Measurements from ENCODE around the gene PYGB.
"Not testable (repeated sequence)": the region's sequence is repeated elsewhere in the genome, so short reads cannot be mapped to it uniquely, and the experiment has no call there.

Gene PYGB

DNA sequence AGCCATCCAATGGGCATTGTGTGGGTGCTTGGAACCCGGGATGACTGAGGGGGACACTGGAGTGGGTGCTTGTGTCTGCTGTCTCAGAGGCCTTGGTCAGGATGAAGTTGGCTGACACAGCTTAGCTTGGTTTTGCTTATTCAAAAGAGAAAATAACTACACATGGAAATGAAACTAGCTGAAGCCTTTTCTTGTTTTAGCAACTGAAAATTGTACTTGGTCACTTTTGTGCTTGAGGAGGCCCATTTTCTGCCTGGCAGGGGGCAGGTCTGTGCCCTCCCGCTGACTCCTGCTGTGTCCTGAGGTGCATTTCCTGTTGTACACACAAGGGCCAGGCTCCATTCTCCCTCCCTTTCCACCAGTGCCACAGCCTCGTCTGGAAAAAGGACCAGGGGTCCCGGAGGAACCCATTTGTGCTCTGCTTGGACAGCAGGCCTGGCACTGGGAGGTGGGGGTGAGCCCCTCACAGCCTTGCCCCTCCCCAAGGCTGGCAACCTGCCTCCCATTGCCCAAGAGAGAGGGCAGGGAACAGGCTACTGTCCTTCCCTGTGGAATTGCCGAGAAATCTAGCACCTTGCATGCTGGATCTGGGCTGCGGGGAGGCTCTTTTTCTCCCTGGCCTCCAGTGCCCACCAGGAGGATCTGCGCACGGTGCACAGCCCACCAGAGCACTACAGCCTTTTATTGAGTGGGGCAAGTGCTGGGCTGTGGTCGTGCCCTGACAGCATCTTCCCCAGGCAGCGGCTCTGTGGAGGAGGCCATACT is 49.4 kb downstream of the PYGB start:
- DNase-seq: no peak

DNA sequence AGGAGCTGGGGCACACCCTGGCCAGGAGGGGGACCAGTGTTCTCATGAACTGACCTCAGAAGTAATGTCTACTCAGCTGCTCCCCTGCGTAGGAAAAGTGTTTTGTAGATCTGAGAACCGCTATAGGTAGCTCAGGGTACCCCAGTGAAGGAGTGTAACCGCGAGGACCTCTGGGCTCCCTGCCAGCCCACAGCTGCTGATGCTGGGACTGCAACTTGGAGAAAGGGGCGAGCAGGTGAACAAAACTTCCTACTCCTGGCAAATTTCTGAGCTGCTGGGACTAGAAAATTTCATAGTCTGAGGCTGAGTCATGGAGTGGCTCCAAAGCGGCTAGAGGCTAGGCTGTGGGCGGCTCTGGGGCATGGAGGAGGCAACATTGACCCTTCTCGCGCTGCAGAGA is 51.9 kb downstream of the PYGB start:
- no peak for DNase-seq

GRCh38 chr20:25300496-25301170 is 52.7 kb downstream of the PYGB start:
- no peak for DNase-seq

GRCh38 chr20:25301357-25301920 is 53.6 kb downstream of the PYGB start:
- no peak for DNase-seq

GRCh38 chr20:25302596-25302995 is 54.7 kb downstream of the PYGB start:
- DNase-seq: no peak

- no peak for DNase-seq
Measured at GRCh38 chr20:25303292-25304024, 55.6 kb downstream of the PYGB start.

DNA sequence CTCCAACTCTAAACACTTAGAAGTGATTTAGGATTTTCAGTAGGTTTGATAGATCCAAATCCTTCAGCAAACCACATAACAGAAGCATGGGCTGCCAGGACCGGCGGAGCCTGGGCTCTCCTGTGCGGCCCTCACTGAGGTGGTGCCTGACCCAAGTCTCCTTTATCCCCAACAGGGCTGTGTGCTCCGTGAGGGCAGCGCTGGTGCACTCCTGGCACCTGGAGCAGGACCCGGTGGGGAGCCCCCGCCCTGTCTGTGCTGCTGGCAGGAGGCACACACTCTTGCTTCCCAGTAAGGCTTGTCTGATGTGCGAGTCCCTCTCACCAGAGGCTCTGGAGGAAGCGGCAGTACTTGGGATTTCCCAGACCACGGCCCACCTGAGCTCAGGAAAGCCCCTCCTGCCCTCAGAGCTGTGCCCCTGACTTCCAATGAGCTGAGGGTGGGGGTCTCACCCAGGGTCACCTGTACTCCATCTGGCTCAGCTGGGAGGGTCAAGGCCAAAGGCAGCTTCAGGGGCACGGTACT is 56.2 kb downstream of the PYGB start:
- no peak for DNase-seq

- no peak for DNase-seq
Measured at GRCh38 chr20:25306991-25307903, 59.4 kb downstream of the PYGB start.

GRCh38 chr20:25308083-25308491 is 60.2 kb downstream of the PYGB start:
- no peak for DNase-seq

DNA sequence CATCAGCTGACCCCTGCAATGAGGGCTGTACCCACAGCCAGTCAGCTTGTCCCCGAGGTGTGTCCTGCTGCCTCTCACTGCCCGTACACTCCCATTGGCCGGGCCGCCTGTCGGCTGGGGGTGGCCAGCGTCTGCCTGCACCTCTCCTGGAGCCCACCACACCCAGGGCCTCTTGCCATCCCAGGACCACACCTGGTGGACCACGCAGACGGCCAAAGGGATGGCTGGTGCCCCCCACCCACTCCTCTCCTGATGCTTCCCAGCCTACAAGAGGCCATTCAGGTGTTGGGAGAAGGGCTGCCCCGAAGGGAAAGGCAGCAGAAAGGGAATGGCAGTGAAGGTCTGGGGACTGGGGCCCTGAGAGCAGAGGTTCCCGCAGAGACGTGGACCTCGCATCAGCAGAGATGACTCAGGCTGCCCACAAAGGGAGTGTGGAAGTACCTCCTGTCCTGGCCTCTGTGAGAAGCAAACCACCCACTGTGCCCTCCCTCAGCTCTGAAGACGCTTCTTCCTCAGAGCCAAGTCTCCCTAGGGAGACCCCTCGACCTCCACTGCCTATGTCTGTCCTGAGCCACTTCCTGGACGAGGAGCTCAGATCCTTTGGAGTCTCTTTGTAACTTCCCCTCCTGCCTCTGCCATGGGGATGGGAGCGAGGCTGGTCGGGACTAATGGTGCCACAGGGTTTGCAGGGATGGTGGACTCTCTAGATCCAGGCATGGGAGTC is 60.9 kb downstream of the PYGB start:
- DNase-seq: no peak

DNA sequence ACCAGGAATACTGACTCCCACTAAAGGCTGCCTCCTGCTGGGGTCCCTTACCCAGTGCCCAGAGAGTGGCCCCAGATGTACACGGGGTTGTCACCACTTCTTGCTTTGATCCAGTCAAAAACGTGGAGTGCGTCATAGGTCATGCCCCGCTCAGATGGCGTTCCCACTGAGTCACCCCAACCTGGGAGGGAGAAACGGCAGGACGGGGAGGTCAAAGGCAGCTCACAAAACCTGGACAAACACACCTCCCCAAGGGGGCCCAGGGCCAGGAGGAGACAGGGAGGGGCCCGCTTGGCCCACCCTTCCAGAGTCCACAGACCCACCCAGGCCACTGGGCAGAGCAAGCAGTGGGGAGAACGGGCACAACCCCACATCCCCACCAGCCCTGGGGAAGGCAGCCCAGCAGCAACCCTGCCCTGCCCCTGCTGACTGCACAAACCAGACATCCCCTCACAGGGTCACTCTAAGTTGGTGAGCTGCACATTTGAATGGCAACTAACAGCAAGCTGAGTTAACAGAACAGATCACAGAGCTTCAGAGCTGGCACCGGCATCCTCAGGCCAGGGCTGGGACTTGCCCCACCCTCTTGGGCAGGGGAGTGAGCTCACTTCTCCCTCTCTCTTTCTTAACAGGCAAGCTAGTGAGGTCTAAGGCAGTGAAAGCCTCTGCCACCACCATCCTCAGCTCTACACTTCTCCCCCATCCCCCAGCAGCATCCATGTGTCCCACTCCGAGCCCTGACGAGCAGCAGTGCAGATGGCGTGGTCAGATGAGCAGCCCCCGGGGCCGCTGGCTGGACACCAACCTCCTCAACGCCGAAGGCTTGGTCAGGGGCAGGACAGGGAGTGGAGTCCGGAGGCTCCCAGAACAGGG is 61.7 kb downstream of the PYGB start:
- no peak for DNase-seq

DNA sequence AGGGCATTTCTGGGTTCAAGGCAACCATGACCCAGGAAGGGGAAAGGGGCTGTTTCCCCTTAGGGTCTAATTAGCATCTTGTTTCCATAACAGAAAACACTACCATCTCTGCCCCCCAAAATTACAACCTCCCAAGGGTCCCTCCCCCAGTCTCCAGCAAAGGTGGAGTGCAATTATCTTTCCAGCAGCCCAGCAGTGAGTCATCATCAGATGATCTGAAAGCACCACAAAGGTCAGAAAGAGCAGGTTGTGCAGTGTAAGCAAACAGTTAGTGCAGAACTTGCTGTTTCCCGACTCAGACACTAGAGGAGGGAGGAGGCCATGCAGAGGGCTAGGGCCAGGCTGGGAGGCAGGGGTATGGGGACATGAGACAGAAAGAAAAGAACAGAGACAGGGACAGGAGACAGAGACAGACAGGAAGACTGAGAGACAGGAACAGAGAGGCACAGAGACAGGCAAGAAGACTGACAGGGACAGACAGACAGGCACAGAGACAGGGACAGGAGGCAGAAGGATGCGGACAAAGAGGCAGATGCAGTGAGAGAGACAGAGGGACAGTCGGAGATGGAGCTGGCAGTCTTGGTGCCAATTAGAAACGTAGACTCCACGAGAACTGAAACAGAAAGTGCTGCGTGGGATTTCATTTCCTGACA is 62.5 kb downstream of the PYGB start:
- peak; percentile 40 for DNase-seq

- no peak for DNase-seq
Measured at GRCh38 chr20:25310921-25311728, 63.2 kb downstream of the PYGB start.

- not testable (repeated sequence) for DNase-seq
Measured at GRCh38 chr20:25312716-25313115, 64.8 kb downstream of the PYGB start.

GRCh38 chr20:25313593-25313992 is 65.7 kb downstream of the PYGB start:
- no peak for DNase-seq

GRCh38 chr20:25314497-25315417 is 66.9 kb downstream of the PYGB start:
- DNase-seq: no peak

- no peak for DNase-seq
Measured at GRCh38 chr20:25315418-25316210, 67.7 kb downstream of the PYGB start.
